AG04450 (cell line): ENCODE results near the gene TMEM117. TPM values are rescaled to one million over a fixed set of nuclear protein-coding genes. Genes with fewer than 3 reads are reported as not detected.

Experiments used
- CTCF ChIA-PET: fragments of 300-600, 350-600 bp; formaldehyde crosslinking; extraction: SDS; loops from one replicate; lab custom pipeline; 2022; ENCODE audit warnings: antibody characterized with exemption, inconsistent platforms; lab: Charles Lee
- POLR2A ChIA-PET: fragments of 350-600 bp; formaldehyde crosslinking; extraction: SDS; loops from one replicate; lab custom pipeline; 2021; ENCODE audit warnings: antibody characterized with exemption, inconsistent platforms; lab: Yijun Ruan, JAX
- DNase-seq: peaks from one replicate; pipeline ENCODE4 v3.0.0-alpha.2; 2011; ENCODE audit warnings: low read depth, low spot score
- H3K27ac ChIP-seq: one replicate; pipeline ENCODE4 v1.5.1; 2012; ENCODE audit warnings: low read depth, low read length, control low read depth
- H3K27me3 ChIP-seq: one replicate; pipeline ENCODE4 v1.6.0; 2012; ENCODE audit warnings: low read length; ENCODE audit not compliant: control insufficient read depth, insufficient read depth
- H3K4me3 ChIP-seq: 2 replicates; pipeline ENCODE4 v1.5.1; 2011; ENCODE audit warnings: mild to moderate bottlenecking, low read depth, low read length, control low read depth
- H3K9me3 ChIP-seq: 2 replicates; pipeline ENCODE4 v1.5.1; 2012; ENCODE audit warnings: low read length; ENCODE audit not compliant: control insufficient read depth, insufficient read depth
- polyA plus RNA-seq: library from polyadenylated mRNA; depleted of rRNA; stranded (reverse); fragments of >200 nt; gene quantifications from 2 replicates; pipeline ENCODE4 v1.2.3, GENCODE V29; 2011
- TF ChIP-seq, protein P1 (sequence below): IDR thresholded peaks from 2 replicates; pipeline ENCODE4 v1.5.1; 2011; ENCODE audit warnings: low read depth, low read length, control low read depth, inconsistent platforms

The TMEM117 gene
- polyA plus RNA-seq, 1 experiment: 11.3 TPM

- Histone ChIP-seq H3K4me3 (no peak overlapping the region), H3K27me3 (no peaks in the 10 kb centered on the region), H3K9me3 (no peaks in the 10 kb centered on the region), H3K27ac (no peak overlapping the region)
- DNase-seq: no peak
- TF ChIP-seq, protein P1, sequence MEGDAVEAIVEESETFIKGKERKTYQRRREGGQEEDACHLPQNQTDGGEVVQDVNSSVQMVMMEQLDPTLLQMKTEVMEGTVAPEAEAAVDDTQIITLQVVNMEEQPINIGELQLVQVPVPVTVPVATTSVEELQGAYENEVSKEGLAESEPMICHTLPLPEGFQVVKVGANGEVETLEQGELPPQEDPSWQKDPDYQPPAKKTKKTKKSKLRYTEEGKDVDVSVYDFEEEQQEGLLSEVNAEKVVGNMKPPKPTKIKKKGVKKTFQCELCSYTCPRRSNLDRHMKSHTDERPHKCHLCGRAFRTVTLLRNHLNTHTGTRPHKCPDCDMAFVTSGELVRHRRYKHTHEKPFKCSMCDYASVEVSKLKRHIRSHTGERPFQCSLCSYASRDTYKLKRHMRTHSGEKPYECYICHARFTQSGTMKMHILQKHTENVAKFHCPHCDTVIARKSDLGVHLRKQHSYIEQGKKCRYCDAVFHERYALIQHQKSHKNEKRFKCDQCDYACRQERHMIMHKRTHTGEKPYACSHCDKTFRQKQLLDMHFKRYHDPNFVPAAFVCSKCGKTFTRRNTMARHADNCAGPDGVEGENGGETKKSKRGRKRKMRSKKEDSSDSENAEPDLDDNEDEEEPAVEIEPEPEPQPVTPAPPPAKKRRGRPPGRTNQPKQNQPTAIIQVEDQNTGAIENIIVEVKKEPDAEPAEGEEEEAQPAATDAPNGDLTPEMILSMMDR: no peak
- ChIA-PET POLR2A (no interaction called here), CTCF (no interaction called here)
Observed at GRCh38 chr12:44362947-44363346, 527.1 kb downstream of the TMEM117 start.

GRCh38 chr12:44367136-44367535, 531.3 kb downstream of the TMEM117 start:
- ChIA-PET CTCF (no interaction called here), POLR2A (no interaction called here)
- Histone ChIP-seq H3K4me3 (no peak overlapping the region), H3K27ac (no peak overlapping the region), H3K9me3 (no peaks in the 10 kb centered on the region), H3K27me3 (no peaks in the 10 kb centered on the region)
- TF ChIP-seq, protein P1: no peak
- no peak for DNase-seq

- no peak for DNase-seq
- ChIA-PET POLR2A (no interaction called here), CTCF (no interaction called here)
- no peaks in the 10 kb centered on the region for H3K9me3 ChIP-seq
- no peak overlapping the region for H3K4me3 ChIP-seq
- no peak overlapping the region for H3K27ac ChIP-seq
- H3K27me3 ChIP-seq: no peaks in the 10 kb centered on the region
- TF ChIP-seq, protein P1: no peak
Observed at GRCh38 chr12:44367916-44368315, 532.0 kb downstream of the TMEM117 start.

DNA sequence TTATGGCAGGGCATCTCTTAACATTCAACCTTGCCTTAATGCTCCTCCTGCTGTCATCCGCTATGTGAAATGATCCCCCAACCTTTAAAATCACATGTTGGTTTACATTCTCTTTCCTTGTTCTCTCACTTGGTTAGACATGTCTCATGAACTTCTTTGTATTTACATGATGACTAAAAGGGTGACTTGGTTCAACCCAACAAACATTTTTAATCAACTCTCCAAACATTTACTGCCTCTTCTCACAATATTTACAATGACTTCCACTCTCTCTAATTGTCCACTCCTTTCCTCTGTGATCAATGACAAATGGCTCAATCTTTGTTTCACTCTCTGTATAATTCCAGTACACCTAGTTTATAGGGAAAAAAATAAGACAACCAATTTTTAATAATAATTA, 534.1 kb downstream of the TMEM117 start:
- POLR2A ChIA-PET: no interaction called here
- CTCF ChIA-PET: no interaction called here

GRCh38 chr12:44370982-44371381, 535.1 kb downstream of the TMEM117 start:
- DNase-seq: no peak
- Histone ChIP-seq H3K4me3 (no peak overlapping the region), H3K9me3 (no peaks in the 10 kb centered on the region), H3K27ac (no peak overlapping the region), H3K27me3 (no peaks in the 10 kb centered on the region)
- POLR2A ChIA-PET: no interaction called here
- CTCF ChIA-PET: no interaction called here
- TF ChIP-seq, protein P1: no peak

More for the DNA sequence above, 534.1 kb downstream of the TMEM117 start:
- Histone ChIP-seq H3K9me3 (no peaks in the 10 kb centered on the region), H3K4me3 (no peak overlapping the region), H3K27me3 (no peaks in the 10 kb centered on the region), H3K27ac (no peak overlapping the region)
- TF ChIP-seq, protein P1: no peak
- DNase-seq: no peak
